ENCODE measurements around the gene EYS. TPM values are rescaled to one million over a fixed set of nuclear protein-coding genes. Genes with fewer than 3 reads are reported as not detected.
"Not testable (repeated sequence)": the region's sequence is repeated elsewhere in the genome, so short reads cannot be mapped to it uniquely, and the experiment has no call there.

Gene EYS
- total RNA-seq, 2 donors from 2014 or later, result not detected

DNA sequence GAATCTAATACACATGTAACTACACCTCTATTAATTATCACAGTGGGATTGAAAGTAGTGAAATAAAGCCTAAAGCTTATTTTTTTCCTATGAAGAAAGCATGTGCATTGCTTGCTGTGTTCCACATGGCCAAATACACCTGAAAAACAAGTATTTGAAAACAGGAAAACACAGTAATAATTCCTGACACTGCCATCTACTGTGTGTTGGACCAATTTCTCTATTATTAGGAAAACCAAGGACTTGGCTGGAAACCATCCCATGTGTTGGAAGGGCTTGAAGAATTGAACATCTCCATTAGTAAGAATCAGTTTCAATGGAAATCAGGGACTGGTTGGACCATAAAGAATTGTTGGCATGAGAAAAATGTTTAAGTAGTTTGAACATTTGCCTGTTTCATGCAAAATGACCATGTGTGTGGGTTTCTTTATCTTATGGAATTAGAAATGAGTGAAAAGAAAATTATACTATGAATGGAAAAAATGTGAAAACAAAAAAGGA is 1947.4 kb downstream of the EYS start:
- Histone ChIP-seq H3K27me3 (no peaks in the 10 kb centered on the region), H3K4me1 (no peaks in the 10 kb centered on the region), H3K27ac (no peak overlapping the region), H3K36me3 (no peaks in the 10 kb centered on the region), H3K9me3 (peaks cover 0 to 5% of the 10 kb centered on the region in 2 donors), H3K4me3 (no peak overlapping the region)
- TF ChIP-seq CTCF (IDR thresholded peaks at IDR 0.05), result no peak
- no peak for DNase-seq (ENCODE audit: low spot score)

- H3K36me3 ChIP-seq, result no peaks in the 10 kb centered on the region
- DNase-seq (ENCODE audit: low spot score), result no peak
- H3K27me3 ChIP-seq, result no peaks in the 10 kb centered on the region
- no peak overlapping the region for H3K27ac ChIP-seq
- no peaks in the 10 kb centered on the region for H3K4me1 ChIP-seq
- H3K9me3 ChIP-seq, result peaks cover 0 to 5% of the 10 kb centered on the region in 2 donors
- TF ChIP-seq CTCF (IDR thresholded peaks at IDR 0.05), result no peak
- no peak overlapping the region for H3K4me3 ChIP-seq
These were observed 1949.2 kb downstream of the EYS start for GRCh38 chr6:63757826-63758225.

- not testable (repeated sequence) for H3K27me3 ChIP-seq; DNase-seq (ENCODE audit: low spot score); H3K36me3 ChIP-seq; H3K27ac ChIP-seq; H3K9me3 ChIP-seq; H3K4me3 ChIP-seq; H3K4me1 ChIP-seq
These were observed 1949.8 kb downstream of the EYS start for GRCh38 chr6:63757275-63757674.

- no peaks in the 10 kb centered on the region for H3K36me3 ChIP-seq
- no peaks in the 10 kb centered on the region for H3K27me3 ChIP-seq
- H3K27ac ChIP-seq, result no peak overlapping the region
- no peak for TF ChIP-seq CTCF (IDR thresholded peaks at IDR 0.05)
- no peak overlapping the region for H3K4me3 ChIP-seq
- no peak for DNase-seq (ENCODE audit: low spot score)
- H3K9me3 ChIP-seq, result no peaks in the 10 kb centered on the region
- no peaks in the 10 kb centered on the region for H3K4me1 ChIP-seq
These were observed 1956.6 kb downstream of the EYS start for GRCh38 chr6:63750400-63750799.

GRCh38 chr6:63745784-63746183 is 1961.2 kb downstream of the EYS start:
- Histone ChIP-seq H3K27ac (no peak overlapping the region), H3K4me3 (no peak overlapping the region), H3K36me3 (no peaks in the 10 kb centered on the region), H3K9me3 (no peaks in the 10 kb centered on the region), H3K4me1 (no peaks in the 10 kb centered on the region), H3K27me3 (no peaks in the 10 kb centered on the region)
- no peak for DNase-seq (ENCODE audit: low spot score)
- no peak for TF ChIP-seq CTCF (IDR thresholded peaks at IDR 0.05)

GRCh38 chr6:63744810-63745209 is 1962.2 kb downstream of the EYS start:
- Histone ChIP-seq H3K27ac (no peak overlapping the region), H3K4me3 (no peak overlapping the region), H3K36me3 (no peaks in the 10 kb centered on the region), H3K9me3 (no peaks in the 10 kb centered on the region), H3K4me1 (no peaks in the 10 kb centered on the region), H3K27me3 (no peaks in the 10 kb centered on the region)
- TF ChIP-seq CTCF (IDR thresholded peaks at IDR 0.05), result no peak
- DNase-seq (ENCODE audit: low spot score), result no peak

All from right atrium auricular region (tissue), 2 donors.